Putamen (tissue), 1 donor: Measurements from ENCODE around the gene CD200R1.

Experiments used
- DNase-seq: peaks from one replicate; pipeline ENCODE4 v3.0.0-alpha.2; 2016; ENCODE audit warnings: low spot score

Gene CD200R1, protein sequence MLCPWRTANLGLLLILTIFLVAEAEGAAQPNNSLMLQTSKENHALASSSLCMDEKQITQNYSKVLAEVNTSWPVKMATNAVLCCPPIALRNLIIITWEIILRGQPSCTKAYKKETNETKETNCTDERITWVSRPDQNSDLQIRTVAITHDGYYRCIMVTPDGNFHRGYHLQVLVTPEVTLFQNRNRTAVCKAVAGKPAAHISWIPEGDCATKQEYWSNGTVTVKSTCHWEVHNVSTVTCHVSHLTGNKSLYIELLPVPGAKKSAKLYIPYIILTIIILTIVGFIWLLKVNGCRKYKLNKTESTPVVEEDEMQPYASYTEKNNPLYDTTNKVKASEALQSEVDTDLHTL

DNA sequence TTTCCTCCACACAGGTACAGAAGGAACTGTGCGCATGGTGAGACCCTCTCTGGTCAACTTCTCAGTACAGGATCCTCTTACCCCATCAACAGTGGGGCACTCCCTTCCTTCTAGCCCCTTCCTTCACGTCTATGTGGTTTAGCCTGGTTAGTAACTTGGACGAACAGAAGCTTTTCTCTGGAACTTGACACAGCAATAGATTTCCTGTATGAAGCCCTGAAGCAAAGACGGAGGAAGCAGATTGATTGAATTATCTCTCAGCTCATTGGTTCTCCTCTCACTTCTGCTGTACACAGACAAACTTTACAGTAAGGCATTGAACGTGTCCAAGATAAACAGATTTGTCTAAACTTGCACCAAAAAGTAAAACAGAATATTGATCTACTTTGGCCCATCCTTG is at the start of gene CD200R1:
TSS of gene CD200R1 (minus strand) at position 210 of the 400 bp plus-strand sequence. CDS start 246 bp downstream, outside the sequence.
- DNase-seq: no peak

DNA sequence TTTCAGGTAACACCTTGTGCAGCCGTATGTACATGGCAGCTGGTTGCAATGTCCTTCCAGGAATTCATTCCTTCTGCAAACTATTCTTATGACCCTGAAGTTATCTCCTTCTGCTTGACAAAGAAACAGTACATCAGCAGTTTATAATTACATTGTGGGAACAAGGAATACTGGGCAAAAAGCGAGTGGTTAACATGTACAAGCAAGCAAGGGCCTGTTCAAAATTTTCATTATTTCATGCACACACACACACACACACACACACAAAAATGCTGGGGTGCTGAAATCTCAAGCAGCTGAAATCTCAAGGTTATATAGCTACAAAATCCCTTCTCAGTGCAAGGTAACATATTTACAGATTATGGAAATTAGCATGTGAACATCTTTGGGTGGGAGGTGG is 46.6 kb upstream of the CD200R1 start:
- DNase-seq: no peak

DNA sequence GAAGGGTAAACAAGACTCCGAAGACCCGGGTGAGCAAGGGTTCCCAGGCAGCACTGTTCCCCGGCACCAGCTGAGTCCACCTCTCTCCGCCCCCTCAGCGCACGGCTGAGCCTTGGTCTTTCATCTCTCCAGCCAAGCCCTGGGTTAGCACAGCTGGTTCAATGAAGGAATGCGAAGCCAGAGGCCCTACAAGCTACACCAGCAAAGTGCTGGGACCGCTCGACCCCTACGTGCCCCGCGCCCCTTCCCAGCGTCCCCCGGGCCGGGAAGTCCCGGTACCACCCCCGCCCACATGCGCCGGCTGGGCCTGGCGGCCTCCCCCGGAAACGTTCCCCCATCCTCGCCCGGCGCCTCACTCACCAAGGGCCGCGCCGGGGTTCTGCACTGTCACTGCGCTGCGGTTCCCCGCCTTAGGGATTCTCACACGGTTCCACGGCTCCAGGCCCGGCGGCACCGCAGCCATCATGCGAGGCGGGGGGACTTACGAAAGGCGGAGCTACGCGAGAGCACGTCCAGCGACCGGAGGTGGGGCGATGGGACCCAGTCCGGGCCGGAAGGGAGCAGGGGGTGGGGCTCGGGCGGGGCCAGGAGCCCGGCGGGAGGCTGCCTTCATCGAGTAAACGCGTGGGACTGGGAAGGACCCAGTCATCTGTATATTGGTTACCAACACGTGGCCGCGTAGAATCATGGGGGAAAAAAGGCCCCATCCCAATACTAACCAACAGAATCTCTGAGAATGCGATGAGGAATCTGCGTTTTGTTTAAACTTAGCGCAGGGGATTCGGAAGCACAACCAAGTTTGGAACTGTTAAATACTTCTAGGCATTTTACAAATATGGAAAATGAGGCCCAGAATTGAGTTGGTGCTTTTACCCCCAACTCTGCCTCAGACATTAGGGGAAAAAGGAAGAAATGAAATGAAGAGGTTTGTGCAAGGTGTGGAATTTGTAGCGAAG is 44.6 kb upstream of the CD200R1 start:
- DNase-seq: peak; percentile 94

DNA sequence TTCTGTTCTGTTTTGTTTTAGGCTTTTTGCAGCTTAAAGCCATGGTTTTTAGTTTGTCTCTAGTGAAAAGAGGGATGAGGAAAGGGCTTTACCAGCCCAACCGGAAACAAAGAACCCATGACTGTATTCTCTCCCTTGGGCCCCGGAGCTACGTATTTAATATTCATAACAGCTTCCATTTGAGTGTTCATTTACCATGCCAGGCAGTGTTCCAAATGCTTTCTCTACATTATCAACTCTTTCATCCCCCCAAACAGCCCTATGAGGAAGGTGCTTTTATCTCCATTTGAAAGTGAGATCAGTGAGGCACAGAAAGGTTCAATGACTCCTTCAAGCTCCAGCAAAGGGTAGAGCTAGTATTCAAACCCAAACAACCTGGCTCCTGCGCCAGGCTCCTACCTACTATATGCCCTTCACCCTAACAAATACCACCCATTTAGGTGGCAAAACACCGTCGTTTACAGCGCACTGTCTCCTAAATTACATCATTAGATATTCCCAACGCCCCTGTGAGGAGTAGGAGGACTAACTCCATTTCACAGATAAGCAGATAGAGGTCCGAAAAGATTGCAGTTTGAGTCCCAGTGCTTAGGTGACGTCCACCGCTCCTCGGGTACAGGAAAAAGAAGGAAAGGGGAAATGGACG is 43.8 kb upstream of the CD200R1 start:
- peak; percentile 15 for DNase-seq

DNA sequence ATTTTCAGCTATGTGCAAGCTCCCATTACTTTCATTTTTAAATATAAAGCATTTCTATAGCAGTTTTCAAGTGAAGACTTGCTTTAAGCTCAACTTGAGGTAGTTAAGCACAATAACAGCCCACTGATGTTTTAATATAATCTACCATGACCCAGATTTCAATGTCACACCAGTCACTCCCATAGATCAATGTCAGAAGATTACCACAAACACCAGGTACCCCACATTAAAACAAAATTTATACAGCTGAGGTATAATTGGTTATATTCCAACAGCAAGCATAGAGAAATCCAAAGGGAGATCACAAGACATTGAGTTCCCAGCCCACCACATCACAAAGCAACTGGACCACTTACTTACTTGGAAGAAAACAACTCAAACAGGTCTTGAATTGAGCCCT is 38.7 kb upstream of the CD200R1 start:
- no peak for DNase-seq

DNA sequence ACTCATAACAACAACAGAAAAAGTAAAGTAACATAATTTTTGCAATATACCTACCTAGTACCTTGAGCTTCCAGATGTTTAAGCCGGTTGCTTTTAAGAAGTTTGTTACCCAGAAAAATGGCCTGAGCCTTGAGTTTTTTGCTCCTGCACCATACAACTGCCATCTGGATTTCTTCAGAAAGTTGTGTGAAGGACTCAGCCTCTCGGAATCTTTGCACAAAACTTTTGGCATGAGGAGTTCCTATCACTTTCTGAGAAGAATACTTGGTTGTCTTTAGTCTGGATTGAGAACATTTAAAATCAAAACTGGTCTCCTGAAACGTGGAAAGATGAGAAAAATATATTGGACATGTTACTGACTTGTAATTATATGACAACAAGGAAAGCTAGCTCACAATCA is 33.2 kb upstream of the CD200R1 start:
- no peak for DNase-seq

DNA sequence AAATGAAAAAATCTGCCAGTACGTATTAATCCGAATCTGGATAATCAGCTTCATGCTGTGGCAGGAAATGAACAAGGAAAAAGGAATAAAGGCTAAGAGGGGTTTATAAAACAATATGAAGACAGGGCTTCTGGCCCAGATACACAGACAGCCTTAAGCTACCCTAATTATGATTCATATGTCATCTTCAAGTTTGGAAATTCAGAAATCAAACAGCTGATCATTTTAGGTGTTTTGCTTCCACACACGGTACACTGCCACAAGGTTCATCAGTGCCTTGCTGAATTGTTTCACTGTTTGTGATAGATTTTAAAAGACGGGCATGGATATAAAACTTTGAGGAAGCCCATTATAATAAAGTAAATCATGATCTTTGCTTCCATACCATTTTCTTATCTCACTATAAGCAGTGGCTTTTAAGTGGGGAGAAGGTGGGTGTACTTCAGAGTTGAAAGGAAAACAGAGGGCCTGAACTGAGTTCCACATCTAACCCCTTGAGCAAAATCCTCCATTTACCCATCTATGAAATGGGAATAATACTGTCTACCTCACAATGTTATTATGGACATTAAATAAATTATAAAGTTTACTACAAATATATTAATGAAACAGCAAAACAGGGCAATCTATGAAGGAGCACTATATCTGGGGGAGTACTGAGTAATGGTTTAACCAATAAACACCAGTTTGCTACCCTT is 31.6 kb upstream of the CD200R1 start:
- DNase-seq: no peak

DNA sequence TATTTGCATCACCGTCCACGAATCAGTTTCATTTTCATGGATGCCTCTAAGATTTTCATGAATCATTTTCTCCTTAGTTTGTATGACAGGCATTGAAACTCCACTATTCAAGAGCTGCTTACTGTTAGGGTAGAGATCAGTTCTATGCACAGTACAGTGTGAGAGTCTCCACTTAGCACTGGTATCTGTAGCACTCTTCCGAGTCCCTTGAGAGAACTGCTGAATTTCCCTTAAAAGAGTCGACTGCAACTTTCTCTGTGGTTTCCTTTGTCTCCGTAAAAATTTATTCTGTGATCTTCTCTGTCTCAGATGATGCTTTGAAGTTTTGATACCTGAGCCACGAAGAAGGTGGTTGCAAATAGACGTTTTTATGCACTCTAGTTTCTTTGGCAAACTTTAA is 30.7 kb upstream of the CD200R1 start:
- DNase-seq: no peak

DNA sequence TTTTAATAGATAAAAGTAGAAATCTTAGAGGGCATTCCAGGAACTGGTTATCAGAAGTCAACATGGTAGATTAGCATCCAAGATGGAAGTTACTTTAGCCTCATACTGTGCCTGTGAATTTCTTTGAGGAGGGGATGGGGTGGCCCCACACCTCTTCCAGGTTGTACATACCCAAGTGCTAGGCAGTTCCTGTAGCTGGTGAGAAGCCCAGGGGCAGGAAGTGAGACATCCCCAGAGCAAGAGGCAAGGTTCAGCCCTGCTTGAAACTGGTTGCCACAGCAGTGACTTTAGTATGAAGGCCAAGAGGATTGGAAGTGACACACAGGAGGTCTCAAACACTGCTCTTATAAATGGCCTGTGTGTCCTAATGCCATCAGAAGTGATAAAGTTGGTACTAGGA is 27.8 kb upstream of the CD200R1 start:
- no peak for DNase-seq

DNA sequence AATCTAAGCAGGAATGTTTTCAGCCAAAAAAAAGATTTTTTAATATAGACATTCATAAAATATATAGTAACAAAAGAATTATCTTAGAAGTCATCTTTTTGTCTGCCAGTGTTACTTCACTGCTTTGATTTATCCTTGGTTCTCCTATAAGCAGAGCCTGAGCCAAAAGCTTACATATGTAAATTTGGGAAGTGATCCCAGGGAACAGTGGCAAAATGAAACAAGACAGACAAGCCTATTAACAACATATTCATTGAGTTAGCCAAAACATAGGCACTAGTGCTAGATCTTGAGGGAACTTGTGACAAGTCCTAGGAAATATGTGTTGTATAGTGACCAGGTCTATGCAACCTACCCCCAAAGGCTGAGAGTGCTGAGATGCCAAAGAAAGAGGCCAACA is 27.1 kb upstream of the CD200R1 start:
- DNase-seq: no peak

DNA sequence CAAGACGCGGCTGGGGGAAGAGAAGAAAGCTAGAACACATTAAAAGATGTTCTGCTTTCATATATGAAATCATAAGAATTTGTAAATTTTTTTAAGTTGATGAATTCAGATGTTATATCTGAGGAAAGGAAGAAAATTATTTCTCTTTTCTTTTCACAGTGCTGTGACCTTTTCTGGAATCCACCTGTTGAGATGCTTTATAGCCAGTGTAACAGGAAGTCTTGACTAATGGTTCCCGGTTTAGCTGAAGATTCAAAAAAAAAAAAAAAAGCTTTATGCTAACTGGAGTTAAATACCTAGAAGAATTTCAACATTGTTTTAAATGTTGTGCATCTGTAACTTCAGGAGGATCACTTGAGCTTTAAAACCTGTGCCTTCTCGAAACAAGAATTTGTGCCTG is 25.8 kb upstream of the CD200R1 start:
- no peak for DNase-seq

DNA sequence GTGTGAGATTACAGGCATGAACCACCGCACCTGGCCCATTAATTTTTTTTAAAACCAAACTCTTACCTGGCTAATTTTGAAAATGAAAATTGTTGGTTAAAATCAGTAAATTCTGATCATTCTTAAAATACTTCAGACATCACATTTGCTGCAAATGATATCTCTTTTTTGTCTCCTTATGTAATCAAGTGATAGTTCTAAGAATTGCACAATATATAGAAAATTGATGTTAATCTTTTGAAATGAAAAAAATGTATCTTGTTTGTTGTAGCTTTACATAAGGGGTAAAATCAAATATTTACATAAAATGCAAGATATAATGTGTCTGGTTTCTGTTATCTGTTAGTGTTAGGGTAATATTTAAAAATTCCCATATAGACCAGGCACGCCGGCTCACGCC is 20.9 kb upstream of the CD200R1 start:
- no peak for DNase-seq

DNA sequence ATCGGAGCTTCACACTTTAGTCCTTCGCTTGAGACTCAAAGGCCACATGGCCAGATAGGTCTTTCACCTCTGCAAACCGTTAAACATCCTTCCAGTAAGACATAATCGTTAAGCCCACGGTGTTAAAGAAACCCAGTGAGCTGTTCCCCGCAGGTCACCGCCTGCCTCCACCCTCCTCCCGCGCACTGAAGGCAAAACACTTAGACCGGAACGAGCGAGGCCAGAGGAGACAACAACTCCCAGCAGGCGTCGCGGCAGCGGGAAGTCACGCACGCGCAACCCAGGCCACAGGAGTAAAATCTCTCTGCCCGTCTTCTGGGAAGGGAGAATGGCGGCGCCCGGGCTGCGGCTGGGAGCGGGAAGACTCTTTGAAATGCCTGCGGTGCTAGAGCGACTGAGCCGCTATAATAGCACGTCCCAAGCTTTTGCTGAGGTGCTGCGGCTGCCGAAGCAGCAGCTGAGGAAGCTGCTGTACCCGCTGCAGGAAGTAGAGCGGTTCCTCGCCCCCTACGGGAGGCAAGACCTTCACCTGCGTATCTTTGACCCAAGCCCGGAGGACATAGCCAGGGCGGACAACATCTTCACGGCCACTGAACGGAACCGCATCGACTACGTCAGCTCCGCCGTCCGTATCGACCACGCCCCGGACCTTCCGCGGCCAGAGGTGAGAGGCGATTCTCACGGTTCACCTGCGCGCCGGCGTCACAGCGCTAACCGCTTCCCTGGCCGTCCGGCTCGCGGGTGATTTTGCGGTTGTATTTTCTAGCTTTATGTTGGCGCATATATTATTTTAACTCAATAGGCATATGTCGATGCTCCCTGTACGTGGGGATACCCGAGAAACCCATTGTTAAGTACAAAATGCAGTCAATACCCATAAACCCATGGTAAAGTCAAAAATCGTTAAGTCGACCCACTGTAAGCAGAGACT is 16.0 kb upstream of the CD200R1 start, which contains the start of gene GTPBP8:
TSS of gene GTPBP8 (plus strand) at position 313 of the 931 bp plus-strand sequence. CDS start at position 329, 16 bp downstream.
- peak; percentile 90 for DNase-seq

DNA sequence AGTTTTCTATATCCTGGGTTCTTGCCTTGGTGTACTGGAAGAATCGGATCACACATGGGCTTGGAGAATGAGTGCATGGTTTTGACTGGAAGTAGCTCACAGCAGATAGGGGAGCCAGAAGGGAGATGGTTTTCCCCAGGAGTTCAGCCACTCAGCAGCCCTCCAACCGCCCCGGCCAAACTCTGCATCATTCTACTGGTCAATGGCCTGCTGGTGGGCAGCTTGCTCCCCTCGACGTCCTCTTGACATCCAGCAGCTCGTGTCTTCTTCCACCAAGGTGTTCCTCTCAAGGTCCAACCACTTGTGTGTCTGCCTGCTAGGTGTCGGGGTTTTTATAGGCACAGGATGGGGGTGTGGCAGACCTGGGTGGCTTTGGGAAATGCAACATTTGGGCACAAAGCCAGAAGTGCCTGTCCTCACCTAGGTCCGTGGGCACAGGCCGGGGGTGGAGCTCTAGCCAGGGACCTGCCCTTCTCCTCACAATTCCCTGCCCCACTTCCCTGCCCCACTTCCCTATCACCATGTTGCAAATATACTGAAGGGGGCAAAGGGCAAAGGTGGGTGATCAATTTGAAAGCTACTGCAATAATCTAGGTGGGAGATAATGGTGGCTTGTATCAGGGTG is 12.9 kb upstream of the CD200R1 start:
- DNase-seq: no peak

DNA sequence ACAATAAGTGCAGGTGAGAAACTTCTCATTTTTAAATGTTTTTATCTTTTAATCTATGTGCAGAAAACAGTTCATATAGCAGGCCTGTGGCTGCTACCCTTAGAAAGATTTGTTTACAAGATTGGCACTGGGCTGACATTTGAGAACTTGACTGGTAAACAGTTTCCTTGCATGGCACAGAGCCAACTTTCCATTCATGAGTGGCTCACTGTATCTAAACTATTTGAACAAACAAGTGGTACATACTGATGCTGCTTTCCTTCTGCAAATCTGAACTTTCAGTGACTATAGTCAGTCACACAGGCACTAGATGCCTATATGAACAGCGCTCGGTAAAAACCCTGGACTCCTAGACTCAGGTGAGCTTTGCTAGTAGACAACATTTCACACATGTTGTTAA is 9.6 kb upstream of the CD200R1 start:
- DNase-seq: no peak

DNA sequence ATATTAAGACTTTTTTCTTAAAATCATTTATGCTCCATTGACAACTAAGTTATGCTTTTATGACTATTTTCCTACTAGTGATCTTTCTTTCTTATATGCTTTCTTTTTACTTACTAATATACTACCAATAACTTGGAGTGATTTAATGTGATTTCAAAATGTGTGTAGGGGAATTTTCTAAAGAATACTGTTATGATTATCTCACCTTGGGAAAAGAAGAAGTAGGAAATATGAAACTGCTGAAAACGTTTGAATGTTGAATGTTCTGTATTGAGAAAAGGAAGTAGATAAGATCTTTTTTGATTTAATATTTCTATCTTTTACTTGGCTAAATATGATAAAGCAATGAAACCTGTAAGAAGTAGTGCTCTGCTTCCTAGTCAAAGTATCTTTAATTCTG is 7.8 kb upstream of the CD200R1 start:
- no peak for DNase-seq

DNA sequence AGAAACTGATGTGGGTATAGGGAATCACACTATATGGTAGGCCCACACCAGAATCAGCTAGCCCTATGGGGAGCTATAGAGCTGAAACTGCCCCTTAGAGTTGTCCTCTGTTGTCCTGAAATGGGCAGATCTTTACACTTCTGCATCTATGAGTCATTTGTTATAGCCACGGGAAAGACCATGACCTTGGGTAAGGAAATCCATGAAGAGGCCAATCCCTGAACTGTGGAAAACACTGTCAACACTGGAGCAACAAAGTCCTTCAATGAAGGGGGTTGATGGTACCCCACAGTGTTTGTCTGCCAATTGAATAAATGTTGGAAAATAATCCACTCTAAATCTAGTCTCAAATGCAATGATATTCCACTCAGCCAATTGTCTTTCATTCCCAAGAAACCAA is 5.2 kb upstream of the CD200R1 start:
- no peak for DNase-seq

DNA sequence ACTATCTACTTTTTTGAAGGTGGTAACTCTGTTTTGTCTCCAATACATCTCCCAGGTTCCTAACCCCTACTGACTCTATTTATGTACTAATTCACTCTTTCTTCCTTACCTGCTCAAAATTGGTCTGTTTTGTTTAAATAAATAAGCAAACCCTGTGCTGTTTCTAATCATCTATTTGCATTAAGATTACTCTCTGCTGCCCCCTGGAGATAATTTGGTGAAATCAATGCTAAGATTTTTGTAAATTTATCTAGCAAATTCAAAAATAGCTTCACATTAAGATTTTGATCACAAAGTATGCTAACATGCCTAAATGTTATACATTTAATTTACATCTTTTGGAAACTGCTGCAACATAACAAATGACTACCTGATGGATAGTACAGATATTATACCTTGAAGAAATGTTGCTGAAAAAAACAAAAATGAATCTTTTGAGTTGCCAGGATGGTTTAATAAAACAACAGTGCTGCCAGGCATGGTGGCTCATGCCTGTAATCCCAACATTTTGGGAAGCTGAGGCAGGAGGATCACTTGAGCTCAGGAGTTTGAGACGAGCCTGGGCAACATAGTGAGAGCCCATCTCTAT is 4.4 kb upstream of the CD200R1 start:
- no peak for DNase-seq

DNA sequence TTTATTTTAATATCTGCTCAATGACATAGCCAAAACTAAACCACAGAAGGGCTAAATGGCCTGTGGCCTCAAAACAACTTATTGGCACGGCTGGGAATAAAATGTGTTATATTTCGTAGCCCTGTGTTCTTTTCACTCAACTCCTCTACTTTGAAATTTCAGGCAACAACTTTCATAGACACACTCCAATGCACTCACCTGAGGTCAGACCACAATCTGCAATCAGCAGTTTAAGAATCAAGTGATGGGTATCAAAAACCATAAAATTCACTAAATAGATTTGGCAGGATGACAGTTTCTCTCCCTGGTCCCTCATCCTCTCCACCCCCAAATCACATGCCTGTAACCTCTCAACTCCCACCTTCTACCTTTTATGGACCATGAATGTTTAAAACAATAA is 2.0 kb upstream of the CD200R1 start:
- no peak for DNase-seq

DNA sequence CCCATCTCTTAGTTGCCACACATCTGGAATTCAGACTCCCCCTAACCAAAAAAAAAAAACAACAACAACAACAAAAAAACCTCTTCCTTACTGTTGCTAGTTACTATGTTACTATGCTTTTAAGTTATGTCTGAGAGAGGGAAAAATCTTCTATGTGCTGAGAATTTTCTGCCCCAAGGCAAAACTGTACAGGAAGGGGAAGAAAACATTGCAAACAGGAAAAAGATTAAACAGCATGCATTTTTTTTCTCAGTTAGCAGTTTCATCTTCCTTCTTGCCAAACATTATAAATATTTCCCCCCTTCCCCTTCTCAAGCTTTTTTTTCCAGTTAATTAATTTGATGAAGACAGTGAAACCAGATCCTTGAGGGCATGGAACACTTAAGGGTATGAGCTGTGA is 1.1 kb upstream of the CD200R1 start:
- no peak for DNase-seq
